GM18870 (cell line): ENCODE measurements around the gene XPNPEP2.

Experiments used
- ATAC-seq: cut with Tn5 transposase; IDR thresholded peaks from one replicate; pipeline ENCODE4 v1.9.1; 2021; ENCODE audit warnings: moderate library complexity; ENCODE audit not compliant: unreplicated experiment

The XPNPEP2 gene

GRCh38 chrX:129779086-129779672, 40.4 kb downstream of the XPNPEP2 start:
- ATAC-seq = no peak

- ATAC-seq = peak; percentile 22
Observed at GRCh38 chrX:129779747-129780146, 41.0 kb downstream of the XPNPEP2 start, which contains the start of gene SASH3. Gene SASH3 (plus strand): TSS chrX:129779949. CDS start chrX:129780098, 149 bp downstream.

- ATAC-seq = no peak
Observed at GRCh38 chrX:129780441-129781105, 41.8 kb downstream of the XPNPEP2 start.

- ATAC-seq = peak; percentile 74
Observed at GRCh38 chrX:129781134-129781672, 42.4 kb downstream of the XPNPEP2 start.

- ATAC-seq = no peak
Observed at GRCh38 chrX:129781680-129782495, 43.1 kb downstream of the XPNPEP2 start.

- no peak for ATAC-seq
Observed at GRCh38 chrX:129782706-129783105, 43.9 kb downstream of the XPNPEP2 start.

GRCh38 chrX:129783291-129783713, 44.5 kb downstream of the XPNPEP2 start:
- no peak for ATAC-seq

GRCh38 chrX:129784371-129784770, 45.6 kb downstream of the XPNPEP2 start:
- no peak for ATAC-seq

- no peak for ATAC-seq
Observed at GRCh38 chrX:129785160-129785947, 46.6 kb downstream of the XPNPEP2 start.

GRCh38 chrX:129786210-129786651, 47.5 kb downstream of the XPNPEP2 start:
- peak; percentile 86 for ATAC-seq

- no peak for ATAC-seq
Observed at GRCh38 chrX:129787336-129788055, 48.7 kb downstream of the XPNPEP2 start.

- no peak for ATAC-seq
Observed at GRCh38 chrX:129788527-129788926, 49.7 kb downstream of the XPNPEP2 start.

- ATAC-seq = no peak
Observed at GRCh38 chrX:129790146-129790545, 51.4 kb downstream of the XPNPEP2 start.

- no peak for ATAC-seq
Observed at GRCh38 chrX:129790808-129791207, 52.0 kb downstream of the XPNPEP2 start.

- no peak for ATAC-seq
Observed at GRCh38 chrX:129791336-129791735, 52.6 kb downstream of the XPNPEP2 start.

- no peak for ATAC-seq
Observed at GRCh38 chrX:129791961-129792570, 53.3 kb downstream of the XPNPEP2 start.

- no peak for ATAC-seq
Observed at GRCh38 chrX:129792586-129793291, 54.0 kb downstream of the XPNPEP2 start.

- ATAC-seq = no peak
Observed at GRCh38 chrX:129793604-129794191, 54.9 kb downstream of the XPNPEP2 start.

- no peak for ATAC-seq
Observed at GRCh38 chrX:129795584-129795983, 56.8 kb downstream of the XPNPEP2 start.
